Activated T-helper 17 cell treated with anti-CD3 and anti-CD28 coated beads, Interleukin-2, amount 50 U/mL, for 72 hours (primary cell): ENCODE data around the gene CA9. TPM values are rescaled to one million over a fixed set of nuclear protein-coding genes. Genes with fewer than 3 reads are reported as not detected.

ENCODE experiments used
- ATAC-seq: fragments of 150-1000 bp; cut with Tn5 transposase; replicated peaks from 2 replicates; pipeline ENCODE4 v1.10.0; 2021; ENCODE audit warnings: mild to moderate bottlenecking, moderate library complexity
- H3K27ac Mint-ChIP-seq: one replicate; pipeline ENCODE4 v1.8.0; 2022; ENCODE audit warnings: mixed read lengths
- H3K27me3 Mint-ChIP-seq: one replicate; pipeline ENCODE4 v1.8.0; 2022; ENCODE audit warnings: mixed read lengths
- H3K36me3 Mint-ChIP-seq: one replicate; pipeline ENCODE4 v1.8.0; 2022; ENCODE audit warnings: low read depth, mild to moderate bottlenecking, mixed read lengths
- H3K4me1 Mint-ChIP-seq: one replicate; pipeline ENCODE4 v1.8.0; 2022; ENCODE audit warnings: mixed read lengths
- H3K4me3 Mint-ChIP-seq: one replicate; pipeline ENCODE4 v1.8.0; 2022; ENCODE audit warnings: mild to moderate bottlenecking, mixed read lengths
- H3K9me3 Mint-ChIP-seq: one replicate; pipeline ENCODE4 v1.8.0; 2022; ENCODE audit warnings: mixed read lengths
- total RNA-seq, 2 donors: library from RNA; stranded (reverse); gene quantifications; one replicate each; pipeline ENCODE4 v1.2.3, GENCODE V29; 2022

The CA9 gene
- total RNA-seq, 2 donors from 2014 or later, result 0.89 to 31.7 TPM

DNA sequence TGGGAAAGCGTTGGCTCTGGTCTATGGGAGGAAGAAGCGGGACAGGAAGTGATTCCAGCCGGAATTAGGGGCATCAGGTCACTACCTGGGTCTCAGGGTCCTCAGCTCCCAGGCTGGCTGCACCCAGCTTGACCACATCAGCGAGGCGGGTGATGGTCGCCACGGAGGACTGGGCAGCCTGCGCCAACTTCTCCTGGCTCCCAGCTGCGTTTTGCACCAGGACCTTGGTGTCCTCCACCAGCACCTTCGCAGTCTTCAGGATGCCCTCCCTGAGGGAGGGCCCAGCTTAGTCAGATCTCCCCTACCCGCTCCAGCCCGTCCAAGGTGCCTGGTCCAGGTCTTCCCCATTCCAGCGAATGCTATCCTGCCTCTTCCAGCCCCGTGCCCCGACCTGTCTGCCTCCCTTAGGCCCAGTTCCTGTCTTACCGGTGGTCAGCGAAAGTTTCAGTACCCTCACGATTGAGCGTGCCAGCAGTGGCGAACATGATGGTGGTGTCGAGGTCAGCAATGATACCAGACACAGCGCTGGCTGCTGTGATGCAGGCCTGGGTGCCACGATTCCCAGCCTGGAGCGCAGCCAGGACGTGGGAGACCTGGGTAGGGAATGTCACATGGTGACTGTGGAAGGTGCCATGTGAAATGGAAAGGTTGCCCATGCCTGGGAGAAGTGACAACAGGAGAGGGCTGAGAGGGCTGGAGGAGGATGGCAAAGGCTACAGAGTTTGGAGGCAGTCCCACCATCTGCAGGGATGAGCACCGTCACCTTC, 30.4 kb downstream of the CA9 start:
- Mint-ChIP-seq H3K9me3 (no peaks in the 10 kb centered on the region), H3K27ac (no peak overlapping the region), H3K4me1 (peaks cover 16% of the 10 kb centered on the region), H3K36me3 (no peaks in the 10 kb centered on the region), H3K27me3 (no peaks in the 10 kb centered on the region), H3K4me3 (no peak overlapping the region)
- ATAC-seq, result no peak

GRCh38 chr9:35705372-35705771, 31.6 kb downstream of the CA9 start:
- no peaks in the 10 kb centered on the region for H3K27me3 Mint-ChIP-seq
- H3K27ac Mint-ChIP-seq, result no peak overlapping the region
- no peak for ATAC-seq
- H3K36me3 Mint-ChIP-seq, result no peaks in the 10 kb centered on the region
- H3K4me1 Mint-ChIP-seq, result peaks cover 16% of the 10 kb centered on the region
- H3K4me3 Mint-ChIP-seq, result no peak overlapping the region
- no peaks in the 10 kb centered on the region for H3K9me3 Mint-ChIP-seq

DNA sequence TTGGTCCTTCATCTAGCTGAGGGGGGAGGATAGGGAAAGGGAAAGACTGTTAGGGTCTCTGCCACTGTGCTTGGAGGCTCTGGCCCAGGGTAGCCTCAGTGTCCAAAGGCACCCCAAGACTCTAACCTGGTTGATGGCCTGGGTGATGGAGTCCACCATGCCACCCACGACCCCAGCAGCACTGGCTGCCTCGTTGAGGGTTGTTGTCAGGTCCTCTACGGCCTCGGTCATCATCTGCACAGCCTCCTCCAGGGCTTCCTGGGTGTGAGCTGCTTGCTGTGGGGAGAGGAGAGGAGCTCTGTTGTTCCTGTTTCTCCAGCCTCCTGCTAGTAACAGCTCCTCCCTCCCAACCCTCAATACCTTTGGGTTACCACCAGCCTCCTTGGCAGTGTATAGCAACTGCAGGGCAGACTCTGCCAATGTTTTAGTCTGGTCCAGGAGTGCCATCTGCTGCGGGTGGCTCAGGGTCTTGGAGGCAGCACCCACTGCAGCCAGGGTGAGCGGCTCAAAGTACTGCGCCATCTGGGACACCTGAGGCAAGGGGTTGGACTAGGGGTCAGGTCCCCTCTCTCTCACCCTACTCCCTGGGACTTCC, 32.2 kb downstream of the CA9 start:
- ATAC-seq, result no peak
- no peaks in the 10 kb centered on the region for H3K9me3 Mint-ChIP-seq
- H3K4me1 Mint-ChIP-seq, result peaks cover 16% of the 10 kb centered on the region
- no peak overlapping the region for H3K4me3 Mint-ChIP-seq
- H3K27me3 Mint-ChIP-seq, result no peaks in the 10 kb centered on the region
- no peak overlapping the region for H3K27ac Mint-ChIP-seq
- H3K36me3 Mint-ChIP-seq, result no peaks in the 10 kb centered on the region

DNA sequence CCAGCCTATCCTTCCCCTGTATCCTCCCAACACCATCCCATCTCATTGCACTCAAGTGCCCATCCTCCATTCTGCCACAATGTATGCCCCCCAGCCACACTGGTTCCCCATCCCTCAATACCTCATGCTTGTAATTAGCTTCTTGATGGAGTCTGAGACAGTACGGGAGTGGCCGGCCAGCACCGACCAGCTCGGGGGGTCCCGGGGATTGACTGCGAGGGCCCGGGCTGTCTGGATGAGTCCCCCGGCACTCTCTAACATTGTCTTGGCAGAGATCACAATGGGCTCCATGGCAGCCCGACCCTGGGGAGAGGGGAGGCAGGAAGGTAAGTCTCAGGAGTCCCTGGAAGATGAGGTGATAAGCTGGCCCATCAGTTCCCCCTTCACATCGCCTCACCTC, 33.2 kb downstream of the CA9 start:
- Mint-ChIP-seq H3K4me1 (peaks cover 19% of the 10 kb centered on the region), H3K9me3 (no peaks in the 10 kb centered on the region), H3K4me3 (no peak overlapping the region), H3K27ac (peak overlapping the region; percentile 26), H3K36me3 (no peaks in the 10 kb centered on the region), H3K27me3 (no peaks in the 10 kb centered on the region)
- ATAC-seq, result no peak

- Mint-ChIP-seq H3K4me1 (peaks cover 21% of the 10 kb centered on the region), H3K36me3 (no peaks in the 10 kb centered on the region), H3K27ac (peak overlapping the region; percentile 26), H3K9me3 (no peaks in the 10 kb centered on the region), H3K27me3 (no peaks in the 10 kb centered on the region), H3K4me3 (no peak overlapping the region)
- no peak for ATAC-seq
Observed at GRCh38 chr9:35708146-35708545, 34.4 kb downstream of the CA9 start.

GRCh38 chr9:35710818-35711500, 37.2 kb downstream of the CA9 start:
- ATAC-seq, result no peak
- Mint-ChIP-seq H3K27me3 (no peaks in the 10 kb centered on the region), H3K4me1 (peaks cover 21% of the 10 kb centered on the region), H3K36me3 (no peaks in the 10 kb centered on the region), H3K9me3 (no peaks in the 10 kb centered on the region), H3K4me3 (no peak overlapping the region), H3K27ac (no peak overlapping the region)

GRCh38 chr9:35711501-35712428, 38.0 kb downstream of the CA9 start:
- Mint-ChIP-seq H3K4me3 (no peak overlapping the region), H3K27me3 (no peaks in the 10 kb centered on the region), H3K9me3 (no peaks in the 10 kb centered on the region), H3K36me3 (no peaks in the 10 kb centered on the region), H3K27ac (no peak overlapping the region), H3K4me1 (peaks cover 19% of the 10 kb centered on the region)
- ATAC-seq, result peak; percentile 88

GRCh38 chr9:35712762-35713400, 39.2 kb downstream of the CA9 start:
- H3K4me1 Mint-ChIP-seq, result peaks cover 10% of the 10 kb centered on the region
- ATAC-seq, result no peak
- peak overlapping the region; percentile 30 for H3K27ac Mint-ChIP-seq
- H3K9me3 Mint-ChIP-seq, result no peaks in the 10 kb centered on the region
- H3K36me3 Mint-ChIP-seq, result no peaks in the 10 kb centered on the region
- H3K4me3 Mint-ChIP-seq, result no peak overlapping the region
- H3K27me3 Mint-ChIP-seq, result no peaks in the 10 kb centered on the region

DNA sequence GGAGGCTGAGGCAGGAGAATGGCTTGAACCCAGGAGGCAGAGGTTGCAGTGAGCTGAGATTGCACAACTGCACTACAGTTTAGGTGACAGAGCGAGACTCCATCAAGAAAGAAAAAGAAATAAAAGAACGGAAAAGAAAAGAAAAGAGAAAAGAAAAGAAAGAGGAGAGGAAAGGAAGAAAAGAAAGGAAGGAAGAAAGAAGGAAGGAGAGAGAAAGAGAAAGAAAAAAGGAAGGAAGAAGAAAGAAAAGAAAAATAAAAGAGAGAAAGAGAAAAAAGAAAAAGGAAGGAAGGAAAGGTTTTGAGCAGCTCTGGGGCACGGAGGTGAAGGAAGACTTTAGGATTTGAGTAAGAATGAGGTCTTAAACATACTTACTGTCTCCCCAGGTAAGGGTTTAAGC, 39.9 kb downstream of the CA9 start:
- Mint-ChIP-seq H3K4me3 (no peak overlapping the region), H3K36me3 (no peaks in the 10 kb centered on the region), H3K4me1 (peaks cover 9% of the 10 kb centered on the region), H3K9me3 (no peaks in the 10 kb centered on the region), H3K27me3 (no peaks in the 10 kb centered on the region), H3K27ac (peak overlapping the region; percentile 30)
- ATAC-seq, result no peak

DNA sequence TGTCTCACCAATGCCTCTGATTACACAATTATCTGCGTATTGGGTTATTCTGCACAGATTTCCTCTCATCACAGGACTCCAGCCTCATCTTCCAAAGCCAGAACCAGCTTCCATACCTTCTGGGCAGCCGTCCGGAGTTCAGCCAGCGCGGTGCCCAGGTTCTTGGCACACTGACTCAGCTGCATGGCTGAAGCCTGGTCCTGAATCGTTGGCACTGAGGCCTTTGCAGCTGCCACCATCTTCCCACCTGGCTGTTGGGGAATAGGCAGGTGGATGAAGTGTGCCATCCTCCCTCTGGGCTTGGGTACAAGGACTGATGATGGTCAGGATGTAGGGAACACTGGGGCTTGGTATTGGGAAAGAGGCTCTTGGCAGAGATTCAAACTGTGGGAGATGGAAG, 40.4 kb downstream of the CA9 start:
- no peak overlapping the region for H3K4me3 Mint-ChIP-seq
- no peak for ATAC-seq

DNA sequence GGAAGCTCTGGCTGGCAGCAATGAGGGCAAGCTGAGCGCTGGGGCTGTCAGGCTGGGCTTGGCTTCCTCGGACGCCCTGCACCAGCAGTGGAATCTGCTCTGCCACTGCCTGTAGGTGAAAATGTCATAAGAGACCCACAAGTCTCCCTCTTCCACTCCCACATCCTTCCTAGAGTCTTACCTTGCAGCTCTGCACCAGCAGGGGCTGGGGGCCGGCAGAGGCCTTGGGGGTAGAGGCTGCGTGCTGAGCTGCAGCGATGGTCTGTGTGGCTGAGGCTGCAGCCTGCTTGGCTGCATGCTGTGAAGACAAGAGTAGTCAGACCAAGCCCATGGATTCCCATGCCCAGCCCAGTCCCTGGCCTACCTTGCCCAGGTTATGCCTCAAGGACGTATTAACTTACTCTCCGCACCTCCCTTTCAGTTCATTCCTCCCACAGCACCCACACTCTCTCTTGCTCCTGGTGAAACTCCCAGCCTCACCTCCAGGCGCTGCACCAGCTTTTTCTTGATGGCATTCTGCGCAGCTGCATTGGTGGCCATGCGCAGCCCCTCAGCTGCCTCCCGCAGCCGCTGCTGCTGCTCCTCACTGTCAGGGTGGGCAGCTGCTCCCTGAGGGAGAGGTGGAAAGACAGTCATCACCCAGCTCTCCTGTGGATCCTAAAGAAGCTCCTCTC, 41.0 kb downstream of the CA9 start:
- H3K4me1 Mint-ChIP-seq, result peaks cover 9% of the 10 kb centered on the region
- no peaks in the 10 kb centered on the region for H3K36me3 Mint-ChIP-seq
- peak overlapping the region; percentile 58 for H3K27ac Mint-ChIP-seq
- H3K9me3 Mint-ChIP-seq, result no peaks in the 10 kb centered on the region
- H3K27me3 Mint-ChIP-seq, result no peaks in the 10 kb centered on the region
- no peak overlapping the region for H3K4me3 Mint-ChIP-seq
- ATAC-seq, result no peak

More for the DNA sequence above, 40.4 kb downstream of the CA9 start:
- Mint-ChIP-seq H3K9me3 (no peaks in the 10 kb centered on the region), H3K4me1 (peaks cover 6% of the 10 kb centered on the region), H3K27me3 (no peaks in the 10 kb centered on the region), H3K36me3 (no peaks in the 10 kb centered on the region), H3K27ac (peak overlapping the region; percentile 58)

- ATAC-seq, result no peak
- Mint-ChIP-seq H3K27me3 (no peaks in the 10 kb centered on the region), H3K9me3 (no peaks in the 10 kb centered on the region), H3K36me3 (no peaks in the 10 kb centered on the region), H3K4me1 (peaks cover 10% of the 10 kb centered on the region), H3K27ac (no peak overlapping the region), H3K4me3 (no peak overlapping the region)
Observed at GRCh38 chr9:35716230-35716629, 42.5 kb downstream of the CA9 start.

DNA sequence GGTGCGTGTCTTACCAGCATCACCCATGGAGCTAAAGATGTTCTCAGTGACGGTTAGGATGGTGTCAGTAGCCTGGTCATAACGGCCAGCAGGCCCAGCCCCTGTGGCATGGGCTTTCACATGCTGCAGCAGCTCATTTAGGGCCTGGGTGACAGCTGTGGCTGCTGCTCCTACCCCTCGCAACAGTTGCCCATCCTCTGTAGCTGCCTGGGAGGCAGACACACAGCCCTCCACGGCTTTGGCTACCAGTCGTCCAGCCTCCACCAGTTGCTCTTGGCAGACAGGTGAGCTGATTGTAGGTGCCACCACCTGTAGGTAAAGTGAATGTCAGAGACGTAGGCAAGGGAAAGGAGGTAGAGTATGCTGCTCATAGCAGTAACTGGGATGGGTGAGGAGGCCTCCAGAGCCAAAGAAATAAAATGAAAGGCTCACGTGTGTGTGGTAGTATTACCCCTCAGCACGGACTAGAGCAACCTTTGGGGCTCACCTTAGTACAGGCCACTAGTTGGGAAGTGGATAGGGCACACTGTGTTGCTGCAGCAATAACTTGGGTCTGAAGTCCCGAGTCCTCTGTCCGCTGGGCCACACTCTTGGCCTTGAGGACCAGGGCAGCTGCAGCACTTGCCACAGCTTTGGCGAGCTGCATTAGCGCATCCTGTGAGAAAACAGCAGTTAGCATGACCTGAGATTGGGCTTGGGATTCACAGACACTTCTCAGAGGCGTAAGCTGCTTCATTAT, 43.6 kb downstream of the CA9 start:
- Mint-ChIP-seq H3K4me3 (no peak overlapping the region), H3K4me1 (peaks cover 8% of the 10 kb centered on the region), H3K27ac (no peak overlapping the region), H3K9me3 (no peaks in the 10 kb centered on the region), H3K36me3 (no peaks in the 10 kb centered on the region), H3K27me3 (no peaks in the 10 kb centered on the region)
- ATAC-seq, result no peak
